Measurements from ENCODE around the gene MMAA. TPM values are rescaled to one million over a fixed set of nuclear protein-coding genes. Genes with fewer than 3 reads are reported as not detected.
A peak's percentile ranks its signal among the peaks of the same experiment; 100 is the strongest.
"Not testable (repeated sequence)": the region's sequence is repeated elsewhere in the genome, so short reads cannot be mapped to it uniquely, and the experiment has no call there.

The MMAA gene
- total and polyA plus RNA-seq, 9 of the 15 experiments (the other 6 are each of a cell fraction or from before 2014, with no cell fraction given), result 0.86 to 2.3 (median 1.4) TPM

GRCh38 chr4:145619639-145619996, 433 bp downstream of the MMAA start (continued):
- TF ChIP-seq RERE (CRISPR knock-in tag; IDR thresholded peaks at IDR 0.05; ENCODE audit: borderline replicate concordance), result no peak
- TF ChIP-seq ZNF174 (CRISPR knock-in tag; IDR thresholded peaks at IDR 0.05), result no peak
- no peak for TF ChIP-seq BHLHE40 (IDR thresholded peaks at IDR 0.05; ENCODE audit: low read length)
- no peak for TF ChIP-seq ZNF511 (CRISPR knock-in tag; IDR thresholded peaks at IDR 0.05)

- ATAC-seq; intact Hi-C loops (cut with micrococcal nuclease); H3K9me3 ChIP-seq (replicated peaks; ENCODE audit: control insufficient read depth, insufficient read depth, low read depth, low read length); H3K4me2 ChIP-seq (ENCODE audit: insufficient read depth, low read length); H2AFZ ChIP-seq (ENCODE audit: low read depth, low read length); in situ Hi-C loops (cut with MboI); H3K4me1 ChIP-seq (replicated peaks in 1 of 2; ENCODE audit: control insufficient read depth in 2 of 2, insufficient read depth in 2 of 2, low read length in 2 of 2); H3K27me3 ChIP-seq (ENCODE audit: control insufficient read depth in 2 of 2, insufficient read depth in 2 of 2, low read length in 2 of 2); H3K4me3 ChIP-seq; BruUV-seq (replicated peaks); H4K20me1 ChIP-seq (replicated peaks; ENCODE audit: control insufficient read depth, insufficient read depth, low read length); FAIRE-seq; H3K27ac ChIP-seq (ENCODE audit: extremely low read depth, low read depth, low read length); H3K36me3 ChIP-seq (ENCODE audit: control insufficient read depth, insufficient read depth, low read length); H3K9me1 ChIP-seq (ENCODE audit: control insufficient read depth, insufficient read depth, low read length); H3K9ac ChIP-seq (ENCODE audit: insufficient read depth in 1 of 2, low read depth in 2 of 2, low read length in 2 of 2); POLR2A ChIA-PET; DNase-seq (ENCODE audit: extremely low read depth in 1 of 4, low spot score in 3 of 4); CTCF ChIA-PET (ENCODE audit: low intra/inter-chr PET ratio): not testable (repeated sequence)
- peak; percentile 96 for TF ChIP-seq ZNF431 (CRISPR knock-in tag; IDR thresholded peaks at IDR 0.05)
- WGBS (ENCODE audit: insufficient coverage, low coverage, missing lambda C conversion rate), result 0% methylated on average over 1 of the region's 1 CpG
- peaks cover 11% of the 10 kb centered on the region for H3K79me2 ChIP-seq (ENCODE audit: control insufficient read depth, insufficient read depth, low read length)
These were observed 2.9 kb downstream of the MMAA start for GRCh38 chr4:145622067-145622466.
